Glomerular visceral epithelial cell (primary cell): ENCODE results near the gene SLC25A38.
"Not testable (repeated sequence)": the region's sequence is repeated elsewhere in the genome, so short reads cannot be mapped to it uniquely, and the experiment has no call there.

Source experiments
- DNase-seq: peaks from one replicate; pipeline ENCODE4 v3.0.0-alpha.2; 2016; ENCODE audit errors: extremely low spot score

SLC25A38 gene

DNA sequence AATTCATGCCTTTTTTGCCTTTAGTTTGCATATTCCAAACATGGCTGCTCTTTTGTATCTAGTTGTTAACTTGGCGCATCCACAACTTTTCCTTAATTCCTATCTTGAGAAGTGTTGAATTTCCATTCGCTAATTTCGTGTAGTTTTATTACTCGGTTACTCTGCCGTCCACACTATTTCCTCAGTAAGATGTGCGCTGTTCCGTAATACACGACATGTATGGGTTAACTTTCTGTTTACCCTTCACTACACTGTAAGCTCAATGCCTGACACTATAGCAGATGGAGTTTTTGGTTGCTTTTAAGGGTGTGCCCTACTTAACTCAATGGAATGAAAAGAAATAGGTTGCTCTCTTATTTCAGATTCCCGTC lies 24.1 kb downstream of the SLC25A38 start:
- DNase-seq, result no peak

DNA sequence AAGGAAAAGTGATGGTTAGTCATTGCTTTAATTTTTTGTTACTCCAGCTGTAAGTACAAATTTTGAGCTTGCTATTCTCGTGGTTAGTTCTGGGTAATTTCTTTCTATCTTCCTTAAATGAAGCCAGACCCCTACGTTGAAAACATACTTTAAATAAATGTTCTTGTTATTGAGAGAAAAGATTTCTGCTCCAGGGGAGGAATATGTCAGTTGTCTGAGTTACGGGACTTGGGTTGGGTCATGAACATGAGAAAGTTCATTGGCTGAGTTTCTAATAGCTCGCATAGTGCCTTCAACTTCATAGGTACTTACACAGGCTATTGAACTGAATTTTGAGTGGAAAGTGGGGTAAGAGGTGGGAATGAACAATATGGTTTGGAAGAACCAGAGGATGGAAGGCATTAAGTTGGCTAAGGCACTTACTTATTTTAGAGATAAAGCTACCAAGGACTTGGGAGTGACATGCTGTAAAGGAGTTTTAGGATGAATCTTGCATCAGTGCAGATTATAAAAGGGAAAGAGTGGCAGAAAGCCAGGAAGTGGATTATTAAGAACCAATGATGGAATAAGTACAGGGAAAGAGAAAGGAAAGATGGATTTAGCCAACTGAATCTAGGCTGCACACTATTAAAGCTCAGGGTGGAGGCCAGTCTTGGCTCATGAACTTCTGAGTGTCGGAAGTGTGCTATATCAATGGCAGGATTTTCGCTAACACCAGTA lies 24.8 kb downstream of the SLC25A38 start:
- DNase-seq, result no peak

DNA sequence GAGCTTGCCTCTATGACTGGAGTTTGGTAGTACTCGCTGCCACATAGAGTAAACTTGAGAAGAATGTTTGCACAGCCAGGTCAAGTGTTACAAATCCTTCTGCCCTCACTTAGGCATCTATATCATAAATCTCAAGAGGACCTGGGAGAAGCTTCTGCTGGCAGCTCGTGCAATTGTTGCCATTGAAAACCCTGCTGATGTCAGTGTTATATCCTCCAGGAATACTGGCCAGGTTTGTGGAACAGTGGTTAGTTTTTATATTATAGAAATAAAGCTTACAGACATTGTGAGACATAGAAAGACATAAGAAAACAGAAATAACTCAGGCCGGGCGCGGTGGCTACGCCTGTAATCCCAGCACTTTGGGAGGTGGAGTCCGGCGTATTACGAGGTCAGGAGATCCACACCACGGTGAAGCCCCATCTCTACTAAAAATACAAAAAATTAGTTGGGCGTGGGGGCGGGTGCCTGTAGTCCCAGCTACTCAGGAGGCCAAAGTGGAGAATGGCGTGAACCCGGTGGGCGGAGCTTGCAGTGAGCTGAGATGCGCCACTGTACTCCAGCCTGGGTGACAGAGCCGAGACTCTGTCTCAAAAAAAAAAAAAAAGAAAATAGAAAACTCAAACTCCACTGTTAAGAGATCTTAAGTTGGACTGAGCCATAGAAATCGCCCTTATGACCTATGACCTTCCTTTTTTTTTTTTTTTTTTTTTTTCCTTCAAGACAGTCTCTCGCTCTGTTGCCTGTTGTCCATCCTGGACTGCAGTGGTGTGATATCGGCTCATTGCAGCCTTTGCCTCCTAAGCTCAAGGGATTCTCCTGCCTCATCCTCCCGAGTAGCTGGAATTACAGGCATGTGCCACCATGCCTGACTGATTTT lies 25.6 kb downstream of the SLC25A38 start:
- no peak for DNase-seq

DNA sequence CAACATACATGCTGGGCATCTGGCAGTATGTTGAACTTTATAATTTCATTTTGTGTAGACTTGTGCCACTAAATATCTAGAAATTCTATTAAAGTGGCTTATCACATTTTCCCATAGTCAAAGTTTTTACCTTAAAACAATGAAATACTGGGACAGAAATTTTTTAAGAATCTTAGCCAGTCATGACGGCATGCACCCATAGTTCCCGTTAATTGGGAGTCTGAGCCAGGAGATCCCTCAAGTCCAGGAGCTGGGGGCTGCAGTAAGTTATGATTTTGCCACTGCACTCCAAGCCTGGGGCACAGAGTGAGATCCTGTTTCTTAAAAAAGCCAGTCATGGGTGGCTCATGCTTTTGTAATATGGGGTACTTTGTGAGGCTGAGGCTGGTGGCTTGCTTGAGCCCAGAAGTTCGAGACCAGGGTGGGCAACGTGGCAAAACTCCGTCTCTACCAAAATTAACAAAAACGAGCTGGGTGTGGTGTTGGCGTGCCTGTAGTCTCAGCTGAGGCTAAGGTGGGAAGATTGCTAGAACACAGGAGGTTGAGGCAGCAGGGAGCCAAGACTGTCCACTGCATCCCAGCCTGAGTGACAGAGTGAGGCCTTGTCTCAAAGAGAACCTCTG lies 26.5 kb downstream of the SLC25A38 start:
- DNase-seq, result no peak

DNA sequence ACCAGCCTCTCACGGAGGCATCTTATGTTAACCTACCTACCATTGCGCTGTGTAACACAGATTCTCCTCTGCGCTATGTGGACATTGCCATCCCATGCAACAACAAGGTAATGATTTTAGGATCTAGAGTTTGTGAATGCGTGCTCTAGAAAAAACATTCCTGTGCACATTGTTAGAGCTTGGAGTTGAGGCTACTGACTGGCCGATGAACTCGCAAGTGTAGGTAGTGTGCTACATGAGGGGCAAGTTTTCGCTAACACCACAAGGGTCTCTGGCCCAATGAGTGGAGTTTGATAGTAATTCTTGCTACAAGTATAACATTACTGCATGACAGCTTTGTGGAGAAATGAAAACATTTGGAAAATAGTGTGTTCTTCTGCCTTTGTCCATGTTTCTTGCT lies 27.7 kb downstream of the SLC25A38 start:
- no peak for DNase-seq

DNA sequence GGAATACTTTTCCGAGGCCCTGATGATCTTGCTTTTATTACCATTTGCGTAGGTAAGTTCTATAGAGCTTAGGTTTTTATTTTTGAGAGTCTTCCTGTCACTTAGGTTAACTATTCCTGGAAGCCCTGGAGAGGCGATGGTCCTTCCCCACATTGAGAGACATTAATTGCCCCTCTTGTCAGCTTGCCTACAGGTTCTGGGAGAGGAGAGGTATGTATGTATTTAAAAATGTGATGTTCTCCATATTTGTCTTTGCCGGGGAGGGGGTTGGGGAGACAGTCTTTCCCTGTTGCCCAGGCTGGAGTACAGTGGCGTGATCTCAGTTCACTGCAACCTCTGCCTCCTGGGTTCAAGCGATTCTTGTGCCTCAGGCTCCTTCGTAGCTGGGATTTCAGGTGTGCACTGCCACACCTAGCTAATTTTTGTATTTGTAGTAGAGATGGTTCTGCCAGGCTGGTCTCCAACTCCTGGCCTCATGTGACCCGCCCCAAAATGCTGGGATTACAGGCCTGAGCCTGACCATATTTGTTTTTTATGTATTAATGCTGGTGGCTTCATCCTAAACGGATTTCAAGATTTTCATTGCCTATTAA lies 29.6 kb downstream of the SLC25A38 start:
- DNase-seq, result no peak

DNA sequence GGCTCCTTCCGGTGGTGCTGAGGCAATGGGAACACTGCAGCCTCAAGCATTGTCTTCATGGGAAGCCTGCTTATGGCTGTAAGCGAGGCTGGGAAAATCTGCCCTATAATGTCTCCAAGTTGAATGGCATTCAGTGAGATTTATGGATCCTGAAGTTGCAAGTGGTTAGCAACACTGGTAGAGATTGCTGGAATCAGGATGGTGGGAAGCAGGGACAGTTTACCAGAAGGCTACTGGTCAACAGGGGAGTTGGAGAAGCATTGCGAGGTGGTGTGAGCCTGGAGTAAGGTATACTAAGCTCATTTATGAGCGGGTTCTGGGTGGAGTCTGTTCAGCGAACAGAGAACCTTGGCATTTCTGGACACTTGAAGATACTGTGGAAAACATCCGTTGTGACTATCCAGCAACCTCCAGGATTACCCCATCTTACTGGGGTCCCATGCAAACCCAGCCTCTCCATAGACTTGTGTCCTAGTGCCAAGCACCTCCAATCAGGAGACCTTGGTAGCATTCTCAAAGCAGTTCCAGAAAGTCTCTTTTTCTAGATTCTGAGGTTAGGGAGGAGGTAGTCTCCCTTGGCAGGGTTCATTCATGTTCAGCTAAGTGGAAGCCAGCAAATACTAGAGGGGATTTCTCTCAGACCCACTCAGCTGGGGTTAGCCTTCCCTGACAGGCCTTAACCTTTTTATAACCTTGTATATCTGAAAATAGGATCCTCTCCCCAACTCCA lies 30.7 kb downstream of the SLC25A38 start:
- DNase-seq, result no peak

DNA sequence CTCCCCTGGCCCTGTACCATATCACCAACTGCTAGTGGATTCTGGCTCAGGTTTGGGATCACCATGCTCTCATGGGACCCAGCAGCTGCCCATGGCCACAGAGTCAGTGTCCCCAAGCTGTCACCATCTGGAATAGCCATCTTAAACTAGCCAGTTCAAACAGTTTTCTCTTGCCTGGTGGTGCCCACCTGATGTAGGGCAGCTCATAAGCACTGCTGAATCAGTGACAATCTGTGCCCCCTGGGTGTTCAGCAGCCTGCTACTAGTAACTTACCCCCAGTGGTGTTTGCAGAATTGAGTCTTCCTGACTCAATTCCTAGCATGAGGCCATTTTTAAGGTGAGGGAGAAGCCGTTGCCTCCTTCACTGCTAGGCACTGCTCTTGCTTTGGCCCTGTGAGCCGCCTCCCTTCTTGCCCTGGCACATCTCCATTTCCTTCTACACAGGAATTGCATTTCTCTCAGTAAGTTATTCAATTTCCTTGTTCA lies 31.3 kb downstream of the SLC25A38 start:
- no peak for DNase-seq

DNA sequence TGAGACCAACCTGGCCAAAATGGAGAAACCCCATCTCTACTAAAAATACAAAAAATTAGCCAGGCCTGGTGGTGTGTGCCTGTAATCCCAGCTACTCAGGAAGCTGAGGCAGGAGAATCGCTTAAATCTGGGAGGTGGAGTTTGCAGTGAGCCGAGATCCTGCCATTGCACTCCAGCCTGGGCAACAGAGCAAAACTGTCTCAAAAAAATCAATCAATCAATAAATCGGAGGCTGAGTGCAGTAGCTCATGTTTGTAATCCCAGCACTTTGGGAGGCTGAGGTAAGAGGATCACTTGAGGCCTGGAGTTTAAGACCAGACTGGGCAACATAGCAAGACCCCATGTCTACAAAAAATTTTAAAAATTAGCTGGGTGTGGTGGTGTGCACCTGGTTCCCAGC lies 32.1 kb downstream of the SLC25A38 start:
- not testable (repeated sequence) for DNase-seq

DNA sequence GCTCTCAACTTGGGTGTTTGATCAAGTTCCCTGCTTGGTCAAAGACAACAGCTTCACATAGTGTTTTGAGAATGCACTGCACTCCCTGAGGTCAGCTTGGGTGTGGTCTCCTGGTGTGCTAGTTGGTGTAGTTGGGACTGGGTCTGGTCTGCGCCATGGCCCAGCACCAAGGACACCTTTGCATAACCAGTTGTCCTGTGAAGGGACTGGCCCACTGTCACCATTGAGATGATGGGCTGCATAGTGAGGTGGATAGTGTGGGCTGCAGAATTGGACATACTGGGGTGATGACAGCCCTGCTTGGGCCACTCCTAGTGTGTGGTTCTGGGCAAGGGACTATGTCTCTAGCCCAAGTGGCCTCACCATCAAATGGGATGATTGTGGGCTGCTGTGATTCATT lies 32.8 kb downstream of the SLC25A38 start:
- DNase-seq, result no peak

DNA sequence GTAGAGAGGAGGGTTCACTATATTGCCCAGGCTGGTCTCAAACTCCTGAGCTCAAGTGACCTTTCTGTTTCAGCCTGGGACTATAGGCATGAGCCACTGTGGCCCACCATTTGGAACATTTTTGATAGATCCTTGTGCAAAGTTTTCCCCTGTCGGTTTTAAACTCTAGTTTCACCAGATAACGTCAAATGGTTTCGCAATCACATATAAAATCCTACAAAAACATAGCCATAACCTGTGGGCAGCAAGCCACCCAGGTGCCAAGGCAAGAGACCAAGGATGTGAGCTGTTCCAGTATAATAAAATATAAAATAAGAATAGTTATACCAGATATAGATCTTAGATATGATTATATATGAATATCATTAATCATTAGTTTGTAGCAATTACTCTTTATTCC lies 33.8 kb downstream of the SLC25A38 start:
- DNase-seq, result not testable (repeated sequence)

DNA sequence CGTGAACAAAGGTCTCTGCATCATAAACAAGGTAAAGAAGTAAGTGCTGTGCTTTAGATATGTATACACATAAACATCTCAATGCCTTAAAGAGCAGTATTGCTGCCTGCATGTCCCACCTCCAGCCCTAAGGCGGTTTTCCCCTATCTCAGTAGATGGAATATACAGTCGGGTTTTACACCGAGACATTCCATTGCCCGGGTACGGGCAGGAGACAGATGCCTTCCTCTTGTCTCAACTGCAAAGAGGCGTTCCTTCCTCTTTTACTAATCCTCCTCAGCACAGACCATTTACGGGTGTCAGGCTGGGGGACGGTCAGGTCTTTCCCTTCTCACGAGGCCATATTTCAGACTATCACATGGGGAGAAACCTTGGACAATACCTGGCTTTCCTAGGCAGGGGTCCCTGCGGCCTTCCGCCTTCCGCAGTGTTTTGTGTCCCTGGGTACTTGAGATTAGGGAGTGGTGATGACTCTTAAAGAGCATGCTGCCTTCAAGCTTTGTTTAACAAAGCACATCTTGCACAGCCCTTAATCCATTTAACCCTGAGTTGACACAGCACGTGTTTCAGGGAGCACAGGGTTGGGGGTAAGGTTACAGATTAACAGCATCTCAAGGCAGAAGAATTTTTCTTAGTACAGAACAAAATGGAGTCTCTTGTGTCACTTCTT lies 35.5 kb downstream of the SLC25A38 start:
- DNase-seq, result not testable (repeated sequence)

DNA sequence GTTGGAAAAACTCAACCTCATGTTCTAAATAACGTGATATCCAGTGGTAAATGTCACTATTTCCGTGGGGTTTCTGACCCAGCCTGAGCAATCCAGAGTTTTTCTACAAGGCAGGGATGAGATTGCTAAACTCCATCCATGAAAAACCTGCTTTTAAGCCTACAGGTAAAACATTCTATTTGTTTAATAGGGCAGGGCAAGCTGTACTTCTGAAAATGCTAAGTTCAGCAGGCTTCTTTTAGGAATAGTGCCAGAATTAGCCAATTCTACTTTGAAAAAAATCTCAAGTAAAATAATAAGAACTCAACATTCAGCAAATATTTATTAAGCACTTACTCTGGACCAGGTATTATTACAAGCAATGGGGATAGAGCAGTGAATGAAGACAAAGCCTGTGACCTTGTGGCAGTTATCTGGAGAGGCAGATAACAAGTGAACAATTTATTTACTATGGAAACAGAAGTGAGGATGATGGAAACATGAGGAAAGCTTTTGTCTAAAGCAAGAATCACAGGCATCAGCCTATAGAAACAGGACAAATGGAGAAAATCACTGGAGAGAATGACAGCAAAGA lies 36.7 kb downstream of the SLC25A38 start:
- no peak for DNase-seq

DNA sequence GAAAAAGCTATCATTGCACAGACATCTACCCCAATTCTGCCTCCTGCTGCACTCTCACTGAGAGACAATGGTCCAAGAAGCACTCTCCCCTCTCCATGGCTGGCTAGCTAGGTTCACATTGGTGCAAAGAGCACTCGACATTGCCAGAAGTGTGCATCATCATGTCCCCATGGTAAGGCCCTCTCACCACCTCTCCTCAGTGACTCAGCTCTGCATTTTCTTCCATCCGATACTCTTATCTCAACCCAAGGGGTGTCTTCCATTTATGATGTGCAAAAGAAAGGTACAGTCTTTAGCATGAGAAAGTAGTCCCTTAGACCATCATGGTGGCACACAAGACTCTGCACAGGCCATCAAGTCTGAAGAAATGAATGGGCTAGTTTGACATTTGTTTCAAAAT lies 37.4 kb downstream of the SLC25A38 start:
- DNase-seq, result no peak

DNA sequence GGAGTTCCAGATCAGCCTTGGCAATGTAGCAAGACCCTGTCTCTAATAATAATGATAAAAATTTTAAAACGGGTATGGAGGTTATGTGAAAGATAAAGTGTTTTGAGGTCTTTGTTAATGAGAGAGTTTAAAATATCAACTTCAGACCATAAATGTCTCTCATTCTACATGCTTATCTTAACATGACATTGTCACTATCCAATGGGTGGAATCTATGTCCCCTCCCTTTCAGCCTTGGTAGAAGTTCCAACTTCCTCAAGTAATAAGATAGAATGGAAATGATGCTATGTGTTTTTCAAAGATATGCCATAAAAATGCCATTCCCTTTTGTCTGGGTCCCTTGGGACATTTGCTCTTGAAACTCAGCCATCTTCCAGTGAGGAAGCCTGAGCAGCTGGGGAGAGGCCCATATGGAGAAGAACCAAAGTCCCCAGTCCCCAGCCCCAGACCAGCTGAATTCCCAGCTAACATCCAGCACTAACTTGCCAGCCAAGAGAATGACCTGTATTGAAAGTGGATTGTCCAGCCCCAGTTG lies 40.3 kb downstream of the SLC25A38 start:
- no peak for DNase-seq

DNA sequence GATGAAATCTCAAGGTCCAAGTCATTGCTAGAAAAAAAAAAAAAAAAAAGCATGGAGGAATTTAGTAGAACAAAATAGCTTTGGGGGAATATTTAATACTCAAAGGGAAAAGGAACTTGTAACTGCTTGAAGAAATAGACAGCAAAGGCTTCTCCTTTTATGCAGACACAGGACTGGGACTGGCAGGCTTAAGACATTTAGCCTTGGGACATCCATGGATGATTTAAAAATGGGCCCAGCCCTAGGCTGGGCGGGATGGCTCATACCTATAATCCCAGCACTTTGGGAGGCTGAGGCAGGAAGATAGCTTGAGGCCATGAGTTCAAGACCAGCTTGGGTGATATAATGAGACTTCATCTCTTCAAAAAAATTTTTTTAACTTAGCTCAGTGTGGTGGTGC lies 43.1 kb downstream of the SLC25A38 start:
- no peak for DNase-seq

DNA sequence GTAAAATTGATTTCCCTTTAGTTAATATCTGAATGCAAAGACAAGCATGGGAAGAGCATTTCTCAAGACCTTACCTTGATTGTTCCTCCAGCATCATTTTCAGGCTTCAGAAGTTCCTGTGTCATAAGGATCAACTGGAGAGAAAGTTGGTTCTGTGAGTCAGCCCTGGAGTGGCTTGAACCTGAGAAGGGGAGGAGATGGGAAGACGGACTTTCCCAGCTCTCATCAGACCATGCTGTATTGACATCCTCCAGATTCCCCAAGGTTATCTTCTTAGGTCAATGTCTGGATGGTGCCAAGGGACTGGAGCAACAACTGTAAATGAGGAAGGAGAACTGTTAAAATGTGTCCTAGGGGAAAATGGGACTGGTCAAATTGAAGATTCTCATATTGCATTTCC lies 44.3 kb downstream of the SLC25A38 start:
- no peak for DNase-seq

DNA sequence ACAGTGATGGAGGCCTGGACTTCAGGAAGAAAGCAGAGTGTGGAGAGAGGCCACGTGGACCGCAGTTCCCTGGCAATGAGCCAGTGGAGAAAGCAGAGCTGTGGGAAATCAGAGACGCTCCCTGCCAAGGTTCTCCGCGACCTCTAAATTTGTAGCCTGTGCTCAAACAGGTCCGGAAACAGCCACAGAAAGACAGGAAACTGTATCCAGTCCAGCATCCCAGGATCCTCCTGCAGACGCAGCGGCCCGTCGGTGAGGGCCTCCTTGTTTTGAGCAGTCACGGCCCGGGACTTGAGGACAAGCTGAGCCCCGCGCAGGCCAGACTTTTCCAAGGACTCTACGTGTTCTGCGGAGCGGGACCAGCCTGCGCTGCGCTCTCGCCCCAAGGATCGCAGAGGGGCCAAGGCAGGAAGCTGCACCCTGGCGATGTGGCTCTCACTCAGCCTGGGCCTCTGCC lies 45.6 kb downstream of the SLC25A38 start:
- DNase-seq, result no peak

DNA sequence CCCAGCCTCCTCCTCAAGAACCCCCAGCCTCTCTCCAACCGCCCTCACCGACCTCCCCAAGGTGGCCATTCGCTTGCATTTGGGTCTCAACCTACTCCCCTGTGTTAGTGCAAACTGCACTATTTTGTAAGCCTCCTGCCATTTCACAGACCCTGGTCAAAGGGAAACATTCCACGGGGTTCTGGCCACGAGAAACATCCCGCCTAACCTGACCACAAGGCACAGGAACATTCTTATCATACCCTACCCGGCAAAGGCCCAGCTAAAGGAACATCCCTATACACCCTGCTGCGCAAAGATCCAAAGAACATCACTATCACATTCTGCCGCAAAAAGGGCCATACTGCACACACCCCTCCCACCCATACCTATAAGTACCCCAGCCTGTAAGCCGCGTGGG lies 46.3 kb downstream of the SLC25A38 start:
- DNase-seq, result no peak

DNA sequence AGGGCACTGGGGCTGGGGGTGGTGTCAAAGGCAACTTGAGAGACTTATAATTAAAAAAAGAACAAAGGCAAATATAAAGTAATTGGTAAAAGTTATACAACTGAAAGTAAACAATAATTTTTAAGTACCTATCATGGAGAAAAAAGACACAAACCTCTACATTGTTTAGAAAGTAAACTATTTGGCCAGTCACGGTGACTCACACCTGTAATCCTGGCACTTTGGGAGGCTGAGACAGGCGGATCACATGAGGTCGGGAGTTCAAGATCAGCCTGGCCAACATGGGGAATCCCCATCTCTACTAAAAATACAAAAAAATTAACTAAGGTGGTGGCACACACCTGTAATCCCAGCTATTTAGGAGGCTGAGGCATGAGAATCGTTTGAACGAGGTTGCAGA lies 49.2 kb downstream of the SLC25A38 start:
- no peak for DNase-seq
